ENCODE measurements around the gene AUTS2.

DNA sequence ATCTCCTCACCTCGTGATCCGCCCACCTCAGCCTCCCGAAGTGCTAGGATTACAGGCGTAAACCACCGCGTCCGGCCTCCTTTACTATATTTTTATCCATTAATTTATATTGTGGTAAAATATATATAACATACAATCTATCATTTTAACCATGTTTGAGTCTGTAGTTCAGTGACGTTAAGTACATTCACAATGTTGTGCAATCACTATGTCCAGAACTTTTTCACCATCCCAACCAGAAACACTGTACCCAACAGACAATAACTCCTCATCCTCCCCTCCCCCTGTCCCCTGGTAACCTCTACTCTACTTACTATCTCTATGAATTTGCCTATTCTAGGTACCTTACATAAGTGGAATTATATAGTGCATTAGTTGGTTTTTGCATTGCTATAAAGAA lies 1236.1 kb downstream of the AUTS2 start:
- TF ChIP-seq, protein P1, sequence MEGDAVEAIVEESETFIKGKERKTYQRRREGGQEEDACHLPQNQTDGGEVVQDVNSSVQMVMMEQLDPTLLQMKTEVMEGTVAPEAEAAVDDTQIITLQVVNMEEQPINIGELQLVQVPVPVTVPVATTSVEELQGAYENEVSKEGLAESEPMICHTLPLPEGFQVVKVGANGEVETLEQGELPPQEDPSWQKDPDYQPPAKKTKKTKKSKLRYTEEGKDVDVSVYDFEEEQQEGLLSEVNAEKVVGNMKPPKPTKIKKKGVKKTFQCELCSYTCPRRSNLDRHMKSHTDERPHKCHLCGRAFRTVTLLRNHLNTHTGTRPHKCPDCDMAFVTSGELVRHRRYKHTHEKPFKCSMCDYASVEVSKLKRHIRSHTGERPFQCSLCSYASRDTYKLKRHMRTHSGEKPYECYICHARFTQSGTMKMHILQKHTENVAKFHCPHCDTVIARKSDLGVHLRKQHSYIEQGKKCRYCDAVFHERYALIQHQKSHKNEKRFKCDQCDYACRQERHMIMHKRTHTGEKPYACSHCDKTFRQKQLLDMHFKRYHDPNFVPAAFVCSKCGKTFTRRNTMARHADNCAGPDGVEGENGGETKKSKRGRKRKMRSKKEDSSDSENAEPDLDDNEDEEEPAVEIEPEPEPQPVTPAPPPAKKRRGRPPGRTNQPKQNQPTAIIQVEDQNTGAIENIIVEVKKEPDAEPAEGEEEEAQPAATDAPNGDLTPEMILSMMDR (IDR thresholded peaks at IDR 0.05; ENCODE audit: low read length), result no peak
- TF ChIP-seq EZH2 (IDR thresholded peaks at IDR 0.05; ENCODE audit: borderline replicate concordance, low read length), result no peak

All from OCI-LY1 (cell line).